HCT116 (cell line): ENCODE data around the gene NCKAP5. TPM values are rescaled to one million over a fixed set of nuclear protein-coding genes. Genes with fewer than 3 reads are reported as not detected.
A peak's percentile ranks its signal among the peaks of the same experiment; 100 is the strongest.

Source experiments
- ATAC-seq: fragments of 200-7000 bp; cut with Tn5 transposase; 2 replicates; pipeline ENCODE4 v1.9.1; 2020; ENCODE audit warnings: mild to moderate bottlenecking, moderate library complexity
- BruUV-seq: library from RNA; stranded (reverse); fragments of 400-500 nt; replicated peaks from 2 replicates; lab custom pipeline; 2021; lab: Mats Ljungman, UMichigan
- CTCF ChIA-PET: fragments of 300-600 bp; sonication (Branson Sonifier 250); formaldehyde crosslinking; loops from one replicate; lab custom pipeline; 2021; ENCODE audit warnings: antibody characterized with exemption; lab: Charles Lee
- POLR2A ChIA-PET: fragments of 300-600, 350-600 bp; sonication (Branson Sonifier 250); formaldehyde crosslinking; loops from one replicate; lab custom pipeline; 2021; ENCODE audit warnings: antibody characterized with exemption; lab: Charles Lee
- RAD21 ChIA-PET, 2 experiments: fragments of 300-600 bp; sonication (Branson Sonifier 250); formaldehyde crosslinking; loops; one replicate each; lab custom pipeline; 2023; ENCODE audit warnings: low total read pairs in 2 of 2; ENCODE audit not compliant: uncharacterized antibody in 2 of 2, unreplicated experiment in 2 of 2, low non-redundant PET in 1 of 2; lab: Charles Lee
- DNase-seq: peaks from one replicate; pipeline ENCODE4 v3.0.0-alpha.2; 2010; ENCODE audit warnings: low read depth, low spot score
- H2AFZ ChIP-seq: fragments of 200-600 bp; shearing (Covaris generic), sonication (generic); 2 replicates; pipeline ENCODE4 v1.6.1; 2017; ENCODE audit warnings: low read depth, mixed run types, mixed read lengths, antibody characterized with exemption, low read length; ENCODE audit not compliant: poor library complexity, severe bottlenecking
- H3K27ac ChIP-seq: 2 replicates; pipeline ENCODE4 v1.5.1; 2012; ENCODE audit warnings: low read depth, low read length
- H3K27me3 ChIP-seq: fragments of 200-600 bp; sonication (generic); 2 replicates; pipeline ENCODE4 v1.6.1; 2016; ENCODE audit warnings: mixed run types, low read length, mixed read lengths; ENCODE audit not compliant: insufficient read depth
- H3K36me3 ChIP-seq, 2 experiments: fragments of 200-500 bp in 1 of 2; fragments of 200-600 bp in 1 of 2; sonication (Bioruptor generic) in 1 of 2; sonication (generic) in 1 of 2; 2 replicates each; pipeline versions ENCODE4 v1.5.1 to v1.6.1; 2014 to 2016; ENCODE audit warnings: low read length in 2 of 2, inconsistent platforms in 1 of 2, mixed read lengths in 1 of 2, mixed run types in 1 of 2; ENCODE audit not compliant: insufficient read depth in 2 of 2, control insufficient read depth in 1 of 2
- H3K4me1 ChIP-seq, 2 experiments: fragments of 200-600 bp in 1 of 2; sonication (generic) in 1 of 2; 2 replicates each; pipeline versions ENCODE4 v1.5.1 to v1.6.1; 2012 to 2017; ENCODE audit warnings: low read length in 2 of 2, inconsistent platforms in 1 of 2, mild to moderate bottlenecking in 1 of 2, mixed read lengths in 1 of 2, mixed run types in 1 of 2, moderate library complexity in 1 of 2; ENCODE audit not compliant: insufficient read depth in 2 of 2, control insufficient read depth in 1 of 2
- H3K4me2 ChIP-seq: fragments of 200-600 bp; sonication (generic); 2 replicates; pipeline ENCODE4 v1.6.1; 2017; ENCODE audit warnings: mixed run types, low read length, mixed read lengths
- H3K4me3 ChIP-seq, 2 experiments: fragments of 200-600 bp in 1 of 2; sonication (generic) in 1 of 2; replicated peaks in 1 of 2; 2 replicates each; pipeline ENCODE4 v1.5.1; 2011 to 2016; ENCODE audit warnings: low read length in 2 of 2, control low read depth in 1 of 2, low read depth in 1 of 2, mild to moderate bottlenecking in 1 of 2, mixed read lengths in 1 of 2, mixed run types in 1 of 2
- H3K79me2 ChIP-seq: fragments of 200-600 bp; sonication (generic); 2 replicates; pipeline ENCODE4 v1.6.1; 2017; ENCODE audit warnings: mild to moderate bottlenecking, mixed run types, low read length, moderate library complexity, mixed read lengths; ENCODE audit not compliant: insufficient read depth
- H3K9ac ChIP-seq: fragments of 200-600 bp; sonication (generic); 2 replicates; pipeline ENCODE4 v1.6.1; 2016; ENCODE audit warnings: low read length, mixed read lengths
- H3K9me2 ChIP-seq: fragments of 200-600 bp; sonication (generic), shearing (Covaris generic); 2 replicates; pipeline ENCODE4 v1.6.1; 2017; ENCODE audit warnings: mixed run types, mild to moderate bottlenecking, moderate library complexity; ENCODE audit not compliant: insufficient read depth
- H3K9me3 ChIP-seq, 2 experiments: fragments of 200-500 bp in 1 of 2; fragments of 200-600 bp in 1 of 2; sonication (Bioruptor generic) in 1 of 2; sonication (generic) in 1 of 2; 2 replicates each; pipeline ENCODE4 v1.6.1; 2014 to 2017; ENCODE audit warnings: low read length in 2 of 2, mixed read lengths in 2 of 2, inconsistent platforms in 1 of 2, low read depth in 1 of 2, mild to moderate bottlenecking in 1 of 2, mixed run types in 1 of 2, moderate library complexity in 1 of 2; ENCODE audit not compliant: control insufficient read depth in 1 of 2, insufficient read depth in 1 of 2
- H4K20me1 ChIP-seq: fragments of 200-600 bp; sonication (generic), shearing (Covaris generic); 2 replicates; pipeline ENCODE4 v1.6.1; 2017; ENCODE audit warnings: mixed run types, mild to moderate bottlenecking, moderate library complexity; ENCODE audit not compliant: insufficient read depth
- ATF3 ChIP-seq: IDR thresholded peaks from 2 replicates; pipeline ENCODE4 v1.6.1; 2012
- CTCF ChIP-seq, 3 experiments: fragments of 200-600 bp in 1 of 3; sonication (generic) in 1 of 3; IDR thresholded peaks in 2 of 3; conservative IDR thresholded peaks in 1 of 3; 2 replicates each; pipeline ENCODE4 v1.5.1; 2012 to 2017; ENCODE audit warnings: low read depth in 2 of 3, low read length in 2 of 3, antibody characterized with exemption in 1 of 3, borderline replicate concordance in 1 of 3, control low read depth in 1 of 3, mild to moderate bottlenecking in 1 of 3, mixed read lengths in 1 of 3, mixed run types in 1 of 3, moderate library complexity in 1 of 3; ENCODE audit not compliant: insufficient read depth in 1 of 3
- EGR1 ChIP-seq: IDR thresholded peaks from 2 replicates; pipeline ENCODE4 v1.6.1; 2012; ENCODE audit warnings: low read depth
- ELF1 ChIP-seq: IDR thresholded peaks from 2 replicates; pipeline ENCODE4 v1.6.1; 2012; ENCODE audit warnings: low read depth, borderline replicate concordance
- POLR2A ChIP-seq: IDR thresholded peaks from 2 replicates; pipeline ENCODE4 v1.7.0; 2011; ENCODE audit warnings: borderline replicate concordance; ENCODE audit not compliant: insufficient read depth, insufficient read length; ENCODE audit errors: extremely low read depth
- POLR2AphosphoS5 ChIP-seq: IDR thresholded peaks from 2 replicates; pipeline ENCODE4 v1.6.1; 2011; ENCODE audit warnings: mild to moderate bottlenecking, low read depth, low read length, moderate library complexity
- RAD21 ChIP-seq: IDR thresholded peaks from 2 replicates; pipeline ENCODE4 v1.6.1; 2012; ENCODE audit warnings: low read depth, mild to moderate bottlenecking
- REST ChIP-seq: IDR thresholded peaks from 2 replicates; pipeline ENCODE4 v1.6.1; 2012; ENCODE audit warnings: low read depth
- SIN3A ChIP-seq: IDR thresholded peaks from 2 replicates; pipeline ENCODE4 v1.6.1; 2012; ENCODE audit warnings: low read depth
- TCF7L2 ChIP-seq: IDR thresholded peaks from 2 replicates; pipeline ENCODE4 v1.7.0; 2011; ENCODE audit warnings: borderline replicate concordance, inconsistent platforms; ENCODE audit not compliant: insufficient read depth, insufficient read length; ENCODE audit errors: extremely low read depth
- intact Hi-C: fragments of 100-400 bp; cut with micrococcal nuclease; formaldehyde crosslinking; loops from 2 replicates; pipeline ENCODE4 v1.10.0; 2022
- total RNA-seq: library from RNA; stranded (reverse); gene quantifications from one replicate; pipeline ENCODE4 v1.2.1, GENCODE V29; 2021; ENCODE audit not compliant: unreplicated experiment

Gene NCKAP5
- total RNA-seq, 1 experiment from 2014 or later = 0.30 TPM

GRCh38 chr2:133561045-133561852 is 7.0 kb downstream of the NCKAP5 start:
- DNase-seq (peak; percentile 27), ATAC-seq (peak; percentile 49; the same call in 1 of the 2 replicates)
- H3K27ac ChIP-seq = no peak overlapping the region
- ChIA-PET POLR2A (no interaction called here), CTCF (interaction anchor here (0.5 to 3.2 kb wide), 5 partner anchors 13 to 298 kb away, joined by 3 to 17 read pairs (median 6); no protein-coding TSS in a partner anchor), RAD21 (no interaction called here)
- no peak overlapping the region for H2AFZ ChIP-seq
- intact Hi-C loops = loop anchor here (2.0 kb wide), 1 partner anchor 1014 kb away; no protein-coding TSS in a partner anchor
- H3K4me3 ChIP-seq = no peak overlapping the region
- no peaks in the 10 kb centered on the region for H3K4me1 ChIP-seq
- H3K27me3 ChIP-seq = peaks cover 6% of the 10 kb centered on the region; the same call in 1 of the 2 replicates
- no peak overlapping the region for H3K4me2 ChIP-seq
- H3K9me3 ChIP-seq = no peaks in the 10 kb centered on the region
- H4K20me1 ChIP-seq = no peaks in the 10 kb centered on the region
- H3K79me2 ChIP-seq = no peaks in the 10 kb centered on the region
- no peaks in the 10 kb centered on the region for H3K9me2 ChIP-seq
- no peak overlapping the region for H3K9ac ChIP-seq
- TF ChIP-seq ATF3 (no peak), SIN3A (no peak), POLR2AphosphoS5 (no peak), RAD21 (peak; percentile 64), EGR1 (no peak), CTCF (IDR thresholded peaks at IDR 0.05 in 2 of 3, conservative IDR thresholded peaks at IDR 0.05 in 1 of 3; ENCODE audit: borderline replicate concordance in 1 of 3, insufficient read depth in 1 of 3, low read depth in 2 of 3, low read length in 2 of 3) (peak; percentile 26 to 68 (median 49); a peak in 5 of 6 replicates), POLR2A (no peak), TCF7L2 (no peak), ELF1 (no peak), REST (no peak)
- no peaks in the 10 kb centered on the region for H3K36me3 ChIP-seq
- no TSS peak for BruUV-seq
